Hypothalamus (tissue), 51 donors: ENCODE results near the gene HOXC5.
"Not testable (repeated sequence)": the region's sequence is repeated elsewhere in the genome, so short reads cannot be mapped to it uniquely, and the experiment has no call there.

ENCODE experiments used
- DNase-seq, 51 donors: peaks; one replicate each; lab custom pipeline; 2025; lab: John Stamatoyannopoulos, UW

HOXC5 gene

GRCh38 chr12:54031480-54031879 lies 1.4 kb upstream of the HOXC5 start:
- DNase-seq, result no peak

- DNase-seq, result no peak
These were observed 697 bp upstream of the HOXC5 start for GRCh38 chr12:54032086-54032619.

- no peak for DNase-seq
These were observed 493 bp downstream of the HOXC5 start for GRCh38 chr12:54033106-54033979.

- no peak for DNase-seq
These were observed 1.3 kb downstream of the HOXC5 start for GRCh38 chr12:54033980-54034784.

GRCh38 chr12:54034785-54035310 lies 2.0 kb downstream of the HOXC5 start:
- no peak for DNase-seq

- DNase-seq, result no peak
These were observed 2.9 kb downstream of the HOXC5 start for GRCh38 chr12:54035568-54036264.

GRCh38 chr12:54036620-54037359 lies 3.9 kb downstream of the HOXC5 start:
- no peak for DNase-seq

- DNase-seq, result no peak
These were observed 4.8 kb downstream of the HOXC5 start for GRCh38 chr12:54037360-54038283.

GRCh38 chr12:54038284-54038870 lies 5.5 kb downstream of the HOXC5 start:
- DNase-seq, result no peak

GRCh38 chr12:54038871-54039414 lies 6.1 kb downstream of the HOXC5 start:
- DNase-seq, result no peak

GRCh38 chr12:54039417-54040147 lies 6.7 kb downstream of the HOXC5 start:
- DNase-seq, result no peak

- DNase-seq, result no peak
These were observed 7.3 kb downstream of the HOXC5 start for GRCh38 chr12:54040148-54040494.

GRCh38 chr12:54040648-54041047 lies 7.8 kb downstream of the HOXC5 start:
- no peak for DNase-seq

GRCh38 chr12:54041097-54041690 lies 8.3 kb downstream of the HOXC5 start:
- no peak for DNase-seq

- DNase-seq, result not testable (repeated sequence)
These were observed 9.2 kb downstream of the HOXC5 start for GRCh38 chr12:54042033-54042432.

GRCh38 chr12:54042970-54043853 lies 10.4 kb downstream of the HOXC5 start:
- DNase-seq, result no peak
